ENCODE results near the gene NSUN7.
"Not testable (repeated sequence)": the region's sequence is repeated elsewhere in the genome, so short reads cannot be mapped to it uniquely, and the experiment has no call there.

The NSUN7 gene

DNA sequence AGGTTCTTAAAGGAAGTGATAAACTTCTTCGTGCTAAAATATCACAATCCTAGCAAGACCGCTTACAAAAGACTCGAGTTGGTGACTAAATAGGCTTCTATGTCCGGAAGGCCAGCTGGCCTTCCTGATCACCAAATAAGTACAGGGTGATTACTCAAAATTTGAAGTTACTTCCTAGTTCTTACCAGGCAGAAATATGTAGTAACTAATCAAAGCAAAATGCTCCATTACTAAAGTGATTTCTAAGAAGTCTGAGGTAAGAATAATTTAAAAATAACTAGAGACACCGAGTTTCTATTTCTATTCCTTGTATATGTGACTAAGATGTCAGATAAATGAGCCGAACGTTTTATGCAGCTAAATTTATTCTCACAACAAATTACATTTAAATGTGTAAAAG, 62.2 kb downstream of the NSUN7 start:
- Histone ChIP-seq H3K9ac (ENCODE audit: low read depth, low read length, poor library complexity) (no peak overlapping the region), H3K27ac (replicated peaks; ENCODE audit: low read length) (no peak overlapping the region), H2AFZ (ENCODE audit: low read length) (no peak overlapping the region), H3K4ac (ENCODE audit: low read length) (no peak overlapping the region), H3K36me3 (replicated peaks in 1 of 2; ENCODE audit: control insufficient read depth in 2 of 2, insufficient read depth in 2 of 2, low read length in 2 of 2) (peaks cover 22 to 47% of the 10 kb centered on the region in 2 donors), H3K14ac (ENCODE audit: low read length) (no peak overlapping the region), H2BK5ac (ENCODE audit: low read length) (no peak overlapping the region), H3K18ac (ENCODE audit: low read length) (no peak overlapping the region), H3K9me3 (replicated peaks in 1 of 2; ENCODE audit: control insufficient read depth in 2 of 2, insufficient read depth in 1 of 2, low read depth in 1 of 2, low read length in 2 of 2) (no peaks in the 10 kb centered on the region), H3K4me3 (ENCODE audit: low read length in 2 of 2) (no peak overlapping the region), H3K27me3 (ENCODE audit: control insufficient read depth in 3 of 3, insufficient read depth in 3 of 3, low read depth in 1 of 3, low read length in 3 of 3) (no peaks in the 10 kb centered on the region), H3K23ac (ENCODE audit: low read depth, low read length, poor library complexity) (no peak overlapping the region), H2AK5ac (ENCODE audit: low read depth, low read length) (no peak overlapping the region), H2BK15ac (ENCODE audit: low read length) (no peak overlapping the region), H4K8ac (ENCODE audit: low read depth, low read length) (no peak overlapping the region), H3K4me1 (ENCODE audit: control insufficient read depth in 2 of 2, insufficient read depth in 1 of 2, low read depth in 1 of 2, low read length in 2 of 2) (no peaks in the 10 kb centered on the region), H4K91ac (ENCODE audit: low read depth, low read length, poor library complexity) (no peak overlapping the region), H3K79me1 (ENCODE audit: low read depth, low read length) (no peaks in the 10 kb centered on the region), H2BK120ac (ENCODE audit: low read depth, low read length) (no peak overlapping the region), H2BK12ac (ENCODE audit: low read length) (no peak overlapping the region), H3K4me2 (ENCODE audit: insufficient read depth, low read length, poor library complexity, severe bottlenecking) (no peak overlapping the region)
- DNase-seq (ENCODE audit: low spot score), result no peak
- WGBS, 2 donors (ENCODE audit: extremely low coverage in 2 of 2, insufficient read length in 2 of 2, insufficient replicate concordance in 1 of 2), result no CpG with 5 or more reads among the region's 7 CpGs

DNA sequence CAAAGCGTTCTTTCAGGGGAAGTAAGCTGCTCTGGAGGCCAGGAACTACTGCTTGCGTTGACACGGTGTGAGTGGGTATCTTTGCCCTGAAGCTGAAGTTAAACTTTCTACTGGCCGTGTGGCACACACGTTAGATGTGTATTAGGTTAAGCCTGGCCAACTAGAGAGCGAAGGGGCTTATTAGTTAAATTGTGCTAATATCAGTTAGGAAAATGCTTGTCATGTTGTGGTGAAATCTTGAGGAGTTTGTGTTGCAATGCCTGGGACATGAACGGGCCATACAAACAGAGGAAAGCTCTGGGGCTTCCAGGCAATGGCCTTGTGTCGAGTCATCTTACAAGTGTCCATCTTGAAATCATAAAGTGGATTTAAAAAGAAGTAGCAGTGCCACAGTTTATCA, 62.6 kb downstream of the NSUN7 start:
- Histone ChIP-seq H2BK5ac (ENCODE audit: low read length) (no peak overlapping the region), H3K4me3 (ENCODE audit: low read length in 2 of 2) (no peak overlapping the region), H2AFZ (ENCODE audit: low read length) (no peak overlapping the region), H3K36me3 (replicated peaks in 1 of 2; ENCODE audit: control insufficient read depth in 2 of 2, insufficient read depth in 2 of 2, low read length in 2 of 2) (peaks cover 22 to 49% of the 10 kb centered on the region in 2 donors), H4K8ac (ENCODE audit: low read depth, low read length) (no peak overlapping the region), H3K27me3 (ENCODE audit: control insufficient read depth in 3 of 3, insufficient read depth in 3 of 3, low read depth in 1 of 3, low read length in 3 of 3) (no peaks in the 10 kb centered on the region), H3K18ac (ENCODE audit: low read length) (no peak overlapping the region), H3K27ac (replicated peaks; ENCODE audit: low read length) (no peak overlapping the region), H2AK5ac (ENCODE audit: low read depth, low read length) (no peak overlapping the region), H3K79me1 (ENCODE audit: low read depth, low read length) (no peaks in the 10 kb centered on the region), H2BK120ac (ENCODE audit: low read depth, low read length) (no peak overlapping the region), H3K4me2 (ENCODE audit: insufficient read depth, low read length, poor library complexity, severe bottlenecking) (no peak overlapping the region), H2BK12ac (ENCODE audit: low read length) (no peak overlapping the region), H3K23ac (ENCODE audit: low read depth, low read length, poor library complexity) (no peak overlapping the region), H4K91ac (ENCODE audit: low read depth, low read length, poor library complexity) (no peak overlapping the region), H3K9me3 (replicated peaks in 1 of 2; ENCODE audit: control insufficient read depth in 2 of 2, insufficient read depth in 1 of 2, low read depth in 1 of 2, low read length in 2 of 2) (no peaks in the 10 kb centered on the region), H3K14ac (ENCODE audit: low read length) (no peak overlapping the region), H3K4me1 (ENCODE audit: control insufficient read depth in 2 of 2, insufficient read depth in 1 of 2, low read depth in 1 of 2, low read length in 2 of 2) (no peaks in the 10 kb centered on the region), H3K9ac (ENCODE audit: low read depth, low read length, poor library complexity) (no peak overlapping the region), H2BK15ac (ENCODE audit: low read length) (no peak overlapping the region), H3K4ac (ENCODE audit: low read length) (no peak overlapping the region)
- WGBS, 2 donors (ENCODE audit: extremely low coverage in 2 of 2, insufficient read length in 2 of 2, insufficient replicate concordance in 1 of 2), result no CpG with 5 or more reads among the region's 8 CpGs
- DNase-seq (ENCODE audit: low spot score), result no peak

DNA sequence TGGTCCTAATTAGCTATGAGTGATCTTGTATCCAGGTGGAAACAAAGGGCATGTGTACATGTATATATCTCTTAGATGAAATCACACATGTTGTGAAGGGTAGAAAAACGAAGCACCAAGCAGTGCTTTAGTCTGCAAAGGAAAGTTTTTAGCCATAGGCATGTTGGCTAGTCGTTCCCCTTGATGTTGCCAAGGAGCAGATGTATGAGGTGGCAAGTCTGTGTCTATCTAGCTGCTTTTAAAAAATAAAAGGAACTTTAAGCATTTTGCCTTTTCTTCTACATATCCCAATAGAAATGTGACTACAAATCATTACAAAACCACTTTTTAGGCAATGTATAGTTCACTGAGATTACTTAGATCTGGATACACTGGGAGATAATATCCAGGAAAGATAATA, 63.1 kb downstream of the NSUN7 start:
- Histone ChIP-seq H3K9me3 (replicated peaks in 1 of 2; ENCODE audit: control insufficient read depth in 2 of 2, insufficient read depth in 1 of 2, low read depth in 1 of 2, low read length in 2 of 2) (no peaks in the 10 kb centered on the region), H3K4me2 (ENCODE audit: insufficient read depth, low read length, poor library complexity, severe bottlenecking) (no peak overlapping the region), H3K79me1 (ENCODE audit: low read depth, low read length) (no peaks in the 10 kb centered on the region), H4K8ac (ENCODE audit: low read depth, low read length) (no peak overlapping the region), H3K4ac (ENCODE audit: low read length) (no peak overlapping the region), H3K27ac (replicated peaks; ENCODE audit: low read length) (no peak overlapping the region), H3K23ac (ENCODE audit: low read depth, low read length, poor library complexity) (no peak overlapping the region), H3K9ac (ENCODE audit: low read depth, low read length, poor library complexity) (no peak overlapping the region), H2BK12ac (ENCODE audit: low read length) (no peak overlapping the region), H3K4me3 (ENCODE audit: low read length in 2 of 2) (no peak overlapping the region), H3K4me1 (ENCODE audit: control insufficient read depth in 2 of 2, insufficient read depth in 1 of 2, low read depth in 1 of 2, low read length in 2 of 2) (no peaks in the 10 kb centered on the region), H3K18ac (ENCODE audit: low read length) (no peak overlapping the region), H3K14ac (ENCODE audit: low read length) (no peak overlapping the region), H2BK120ac (ENCODE audit: low read depth, low read length) (no peak overlapping the region), H2BK15ac (ENCODE audit: low read length) (no peak overlapping the region), H3K27me3 (ENCODE audit: control insufficient read depth in 3 of 3, insufficient read depth in 3 of 3, low read depth in 1 of 3, low read length in 3 of 3) (no peaks in the 10 kb centered on the region), H2AK5ac (ENCODE audit: low read depth, low read length) (no peak overlapping the region), H2BK5ac (ENCODE audit: low read length) (no peak overlapping the region), H2AFZ (ENCODE audit: low read length) (no peak overlapping the region), H3K36me3 (replicated peaks in 1 of 2; ENCODE audit: control insufficient read depth in 2 of 2, insufficient read depth in 2 of 2, low read length in 2 of 2) (peaks cover 24 to 53% of the 10 kb centered on the region in 2 donors), H4K91ac (ENCODE audit: low read depth, low read length, poor library complexity) (no peak overlapping the region)
- no peak for DNase-seq (ENCODE audit: low spot score)
- WGBS, 2 donors (ENCODE audit: extremely low coverage in 2 of 2, insufficient read length in 2 of 2, insufficient replicate concordance in 1 of 2), result no CpG with 5 or more reads among the region's 2 CpGs

DNA sequence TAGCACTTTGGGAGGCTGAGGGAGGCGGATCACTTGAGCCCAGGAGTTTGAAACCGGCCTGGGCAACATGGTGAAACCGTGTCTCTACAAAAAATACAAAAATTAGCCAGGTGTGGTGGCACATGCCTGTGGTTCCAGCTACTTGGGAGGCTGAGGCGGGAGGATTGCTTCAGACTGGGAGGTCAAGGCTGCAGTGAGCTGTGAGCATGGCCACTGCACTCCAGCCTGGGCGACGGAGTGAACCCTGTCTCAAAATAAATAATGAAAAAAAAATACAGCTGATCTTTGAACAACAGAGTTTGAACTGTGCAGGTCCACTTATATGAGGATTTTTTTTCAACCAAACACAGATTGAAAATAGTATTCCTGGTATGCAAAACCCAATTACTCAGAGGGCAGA, 67.4 kb downstream of the NSUN7 start:
- H3K79me1 ChIP-seq (ENCODE audit: low read depth, low read length); H3K9me3 ChIP-seq (replicated peaks in 1 of 2; ENCODE audit: control insufficient read depth in 2 of 2, insufficient read depth in 1 of 2, low read depth in 1 of 2, low read length in 2 of 2); H3K4me3 ChIP-seq (ENCODE audit: low read length in 2 of 2); H3K14ac ChIP-seq (ENCODE audit: low read length); H2AFZ ChIP-seq (ENCODE audit: low read length); H3K27ac ChIP-seq (replicated peaks; ENCODE audit: low read length); H3K27me3 ChIP-seq (ENCODE audit: control insufficient read depth in 3 of 3, insufficient read depth in 3 of 3, low read depth in 1 of 3, low read length in 3 of 3); H2BK120ac ChIP-seq (ENCODE audit: low read depth, low read length); H3K18ac ChIP-seq (ENCODE audit: low read length); H2AK5ac ChIP-seq (ENCODE audit: low read depth, low read length); H4K91ac ChIP-seq (ENCODE audit: low read depth, low read length, poor library complexity); H3K4ac ChIP-seq (ENCODE audit: low read length); H2BK5ac ChIP-seq (ENCODE audit: low read length); H3K9ac ChIP-seq (ENCODE audit: low read depth, low read length, poor library complexity); H4K8ac ChIP-seq (ENCODE audit: low read depth, low read length); DNase-seq (ENCODE audit: low spot score); H3K4me1 ChIP-seq (ENCODE audit: control insufficient read depth in 2 of 2, insufficient read depth in 1 of 2, low read depth in 1 of 2, low read length in 2 of 2); H3K23ac ChIP-seq (ENCODE audit: low read depth, low read length, poor library complexity); H3K4me2 ChIP-seq (ENCODE audit: insufficient read depth, low read length, poor library complexity, severe bottlenecking); H2BK12ac ChIP-seq (ENCODE audit: low read length); H2BK15ac ChIP-seq (ENCODE audit: low read length): not testable (repeated sequence)
- WGBS, 2 donors (ENCODE audit: extremely low coverage in 2 of 2, insufficient read length in 2 of 2, insufficient replicate concordance in 1 of 2), result no CpG with 5 or more reads among the region's 6 CpGs
- peaks cover 34 to 90% of the 10 kb centered on the region in 2 donors for H3K36me3 ChIP-seq (replicated peaks in 1 of 2; ENCODE audit: control insufficient read depth in 2 of 2, insufficient read depth in 2 of 2, low read length in 2 of 2)
